OCI-LY3 (cell line): ENCODE measurements around the gene BIRC6.

Source experiments
- CTCF ChIP-seq: fragments of 200-600, 300-600 bp; sonication (generic); IDR thresholded peaks from 2 replicates; pipeline ENCODE4 v1.5.1; 2014; ENCODE audit warnings: antibody characterized with exemption, low read length, low read depth
- EZH2phosphoT487 ChIP-seq: fragments of 200-600 bp; shearing (Covaris generic); IDR thresholded peaks from 2 replicates; pipeline ENCODE4 v1.6.1; 2018; ENCODE audit warnings: antibody characterized with exemption, mixed run types, low read depth

- TF ChIP-seq CTCF = no peak
- no peak for TF ChIP-seq EZH2phosphoT487
These were observed 134.5 kb downstream of the BIRC6 start for GRCh38 chr2:32491346-32491745.
